Hepatocyte (in vitro differentiated cells): ENCODE measurements around the gene KAT7.

Source experiments
- CTCF ChIP-seq: fragments of 200-600 bp; sonication (generic); IDR thresholded peaks from 2 replicates; pipeline ENCODE4 v1.5.1; 2016; ENCODE audit warnings: antibody characterized with exemption, mild to moderate bottlenecking; ENCODE audit not compliant: poor library complexity
- EZH2 ChIP-seq: fragments of 200-600 bp; sonication (generic); IDR thresholded peaks from 2 replicates; pipeline ENCODE4 v1.6.1; 2016; ENCODE audit warnings: antibody characterized with exemption, mild to moderate bottlenecking, borderline replicate concordance
- EZH2phosphoT487 ChIP-seq: fragments of 200-600 bp; sonication (generic); IDR thresholded peaks from one replicate; pipeline ENCODE4 v1.6.1; 2018; ENCODE audit warnings: antibody characterized with exemption, mild to moderate bottlenecking, low read depth, moderate library complexity; ENCODE audit not compliant: unreplicated experiment, severe bottlenecking

DNA sequence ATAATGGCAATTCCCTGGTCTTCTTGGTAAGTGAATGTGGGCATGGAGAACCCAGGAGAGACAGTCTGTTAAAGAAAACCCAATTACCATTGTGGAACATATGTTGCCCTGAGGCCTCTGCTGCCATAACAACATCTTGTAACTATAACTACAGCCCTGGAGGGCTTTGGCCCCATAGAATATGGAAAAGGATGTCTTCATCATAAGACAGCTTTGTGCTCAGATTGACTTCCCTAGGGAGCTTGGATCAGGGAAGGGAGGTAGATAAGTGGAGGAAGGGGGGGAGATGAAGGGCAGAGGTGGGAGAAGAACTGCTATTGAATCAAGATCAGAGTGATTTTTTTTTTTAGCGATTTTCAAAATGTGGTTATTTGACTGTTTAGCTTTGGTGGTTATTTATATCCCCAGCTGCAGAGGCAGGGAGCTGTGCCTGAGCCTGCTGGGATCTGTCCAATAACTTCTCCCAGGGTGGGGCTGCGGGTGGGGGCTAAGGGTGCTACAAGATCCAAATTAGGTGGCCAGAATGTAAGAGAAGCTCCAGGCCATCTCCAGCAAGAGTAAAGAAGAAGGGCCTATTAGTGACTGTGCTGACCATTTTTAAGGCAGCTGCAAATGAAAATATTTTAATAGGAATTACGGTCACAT is 5.3 kb upstream of the KAT7 start:
- no peak for TF ChIP-seq CTCF
- no peak for TF ChIP-seq EZH2
- TF ChIP-seq EZH2phosphoT487: no peak
